UCSD-AML1 (cell line): ENCODE measurements around the gene RBMS3.
"Not testable (repeated sequence)": the region's sequence is repeated elsewhere in the genome, so short reads cannot be mapped to it uniquely, and the experiment has no call there.

Experiments
- DNase-seq: peaks from one replicate; lab custom pipeline; 2025; ENCODE audit not compliant: unreplicated experiment; lab: John Stamatoyannopoulos, UW

RBMS3 gene

GRCh38 chr3:29310865-29311264 lies 30.0 kb downstream of the RBMS3 start:
- no peak for DNase-seq

GRCh38 chr3:29311795-29312194 lies 30.9 kb downstream of the RBMS3 start:
- DNase-seq = no peak

- DNase-seq = no peak
Observed at GRCh38 chr3:29312395-29312794, 31.5 kb downstream of the RBMS3 start.

- no peak for DNase-seq
Observed at GRCh38 chr3:29312960-29313452, 32.1 kb downstream of the RBMS3 start.

- DNase-seq = no peak
Observed at GRCh38 chr3:29313981-29314726, 33.3 kb downstream of the RBMS3 start.

- DNase-seq = no peak
Observed at GRCh38 chr3:29314727-29315088, 33.8 kb downstream of the RBMS3 start.

GRCh38 chr3:29317659-29318173 lies 36.8 kb downstream of the RBMS3 start:
- DNase-seq = no peak

GRCh38 chr3:29318251-29318650 lies 37.4 kb downstream of the RBMS3 start:
- no peak for DNase-seq

- no peak for DNase-seq
Observed at GRCh38 chr3:29319262-29319661, 38.4 kb downstream of the RBMS3 start.

- no peak for DNase-seq
Observed at GRCh38 chr3:29319798-29320197, 38.9 kb downstream of the RBMS3 start.

- no peak for DNase-seq
Observed at GRCh38 chr3:29322586-29322985, 41.7 kb downstream of the RBMS3 start.

- peak; percentile 3 for DNase-seq
Observed at GRCh38 chr3:29324180-29324651, 43.3 kb downstream of the RBMS3 start.

GRCh38 chr3:29326540-29326939 lies 45.7 kb downstream of the RBMS3 start:
- not testable (repeated sequence) for DNase-seq

- no peak for DNase-seq
Observed at GRCh38 chr3:29329986-29330890, 49.4 kb downstream of the RBMS3 start.

GRCh38 chr3:29331035-29331434 lies 50.2 kb downstream of the RBMS3 start:
- no peak for DNase-seq

- no peak for DNase-seq
Observed at GRCh38 chr3:29331456-29332194, 50.8 kb downstream of the RBMS3 start.

- DNase-seq = no peak
Observed at GRCh38 chr3:29332195-29332637, 51.3 kb downstream of the RBMS3 start.

- DNase-seq = no peak
Observed at GRCh38 chr3:29333576-29333975, 52.7 kb downstream of the RBMS3 start.

GRCh38 chr3:29334706-29335105 lies 53.8 kb downstream of the RBMS3 start:
- DNase-seq = no peak

- no peak for DNase-seq
Observed at GRCh38 chr3:29335438-29335837, 54.6 kb downstream of the RBMS3 start.

- DNase-seq = no peak
Observed at GRCh38 chr3:29335943-29336342, 55.1 kb downstream of the RBMS3 start.
